Spleen (tissue), 7 donors: Measurements from ENCODE around the gene SLX4.

Experiments
- POLR2A ChIP-seq, 3 donors: fragments of 450-650 bp; IDR thresholded peaks; one replicate each; pipeline ENCODE4 v1.5.1; 2017; ENCODE audit warnings: antibody characterized with exemption in 3 of 3, mild to moderate bottlenecking in 1 of 3
- POLR2AphosphoS5 ChIP-seq, 3 donors: sonication (generic); formaldehyde crosslinking; IDR thresholded peaks; one replicate each; pipeline ENCODE4 v1.5.1; 2017; ENCODE audit warnings: antibody characterized with exemption in 3 of 3
- TF ChIP-seq, protein P1 (sequence below), 11 experiments: fragments of 200-600 bp in 7 of 11; fragments of 450-650 bp in 4 of 11; sonication (generic) in 4 of 11; IDR thresholded peaks in 8 of 11; conservative IDR thresholded peaks in 3 of 11; 1 replicate in 7 of 11; 2 replicates in 4 of 11; pipeline versions ENCODE4 v1.4.0 to v1.8.0; 2016 to 2021; ENCODE audit warnings: antibody characterized with exemption in 11 of 11, inconsistent platforms in 4 of 11, mild to moderate bottlenecking in 1 of 11
- donor health status: DM: no; HTN: no; CAD: no; lungs with moderate emphysema.
- donor health status: DM: no; HTN: no; CAD: no.
- donor health status: DM: no; HTN: no; CAD: no.

- TF ChIP-seq POLR2AphosphoS5 (IDR thresholded peaks at IDR 0.05) (no peak), POLR2A (IDR thresholded peaks at IDR 0.05) (no peak)
- TF ChIP-seq, protein P1, sequence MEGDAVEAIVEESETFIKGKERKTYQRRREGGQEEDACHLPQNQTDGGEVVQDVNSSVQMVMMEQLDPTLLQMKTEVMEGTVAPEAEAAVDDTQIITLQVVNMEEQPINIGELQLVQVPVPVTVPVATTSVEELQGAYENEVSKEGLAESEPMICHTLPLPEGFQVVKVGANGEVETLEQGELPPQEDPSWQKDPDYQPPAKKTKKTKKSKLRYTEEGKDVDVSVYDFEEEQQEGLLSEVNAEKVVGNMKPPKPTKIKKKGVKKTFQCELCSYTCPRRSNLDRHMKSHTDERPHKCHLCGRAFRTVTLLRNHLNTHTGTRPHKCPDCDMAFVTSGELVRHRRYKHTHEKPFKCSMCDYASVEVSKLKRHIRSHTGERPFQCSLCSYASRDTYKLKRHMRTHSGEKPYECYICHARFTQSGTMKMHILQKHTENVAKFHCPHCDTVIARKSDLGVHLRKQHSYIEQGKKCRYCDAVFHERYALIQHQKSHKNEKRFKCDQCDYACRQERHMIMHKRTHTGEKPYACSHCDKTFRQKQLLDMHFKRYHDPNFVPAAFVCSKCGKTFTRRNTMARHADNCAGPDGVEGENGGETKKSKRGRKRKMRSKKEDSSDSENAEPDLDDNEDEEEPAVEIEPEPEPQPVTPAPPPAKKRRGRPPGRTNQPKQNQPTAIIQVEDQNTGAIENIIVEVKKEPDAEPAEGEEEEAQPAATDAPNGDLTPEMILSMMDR (IDR thresholded peaks at IDR 0.05 in 8 of 11, conservative IDR thresholded peaks at IDR 0.05 in 3 of 11) = no peak
Measured at GRCh38 chr16:3625911-3626732, 14.7 kb upstream of the SLX4 start.
